ENCODE measurements around the gene CBFB.

CBFB gene

GRCh38 chr16:67137605-67138004, 108.7 kb downstream of the CBFB start:
- DNase-seq (ENCODE audit: low spot score) = no peak

GRCh38 chr16:67141391-67141790, 112.4 kb downstream of the CBFB start:
- DNase-seq (ENCODE audit: low spot score) = no peak

DNA sequence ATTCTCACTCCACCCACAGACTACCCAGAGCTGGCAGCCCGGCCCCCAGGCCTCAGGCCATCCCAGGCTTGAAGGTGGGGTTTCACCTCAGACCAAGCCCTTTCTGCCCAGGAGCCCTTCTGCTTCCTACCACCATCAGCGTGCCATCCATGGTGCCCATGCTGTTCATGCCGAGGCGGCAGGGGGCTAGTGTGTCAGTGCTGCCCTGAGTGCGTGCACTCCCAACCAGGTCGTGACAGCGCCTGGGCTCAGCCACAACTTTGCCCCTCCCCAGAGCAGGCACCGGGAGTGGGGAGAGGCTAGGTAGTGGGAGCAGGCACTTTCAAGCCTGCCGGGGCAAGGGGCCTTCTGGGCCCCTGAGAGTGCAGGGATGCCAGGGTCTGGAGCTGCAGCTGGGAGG, 113.4 kb downstream of the CBFB start:
- DNase-seq (ENCODE audit: low spot score) = no peak

- no peak for DNase-seq (ENCODE audit: low spot score)
Measured at GRCh38 chr16:67144943-67145342, 116.0 kb downstream of the CBFB start.

DNA sequence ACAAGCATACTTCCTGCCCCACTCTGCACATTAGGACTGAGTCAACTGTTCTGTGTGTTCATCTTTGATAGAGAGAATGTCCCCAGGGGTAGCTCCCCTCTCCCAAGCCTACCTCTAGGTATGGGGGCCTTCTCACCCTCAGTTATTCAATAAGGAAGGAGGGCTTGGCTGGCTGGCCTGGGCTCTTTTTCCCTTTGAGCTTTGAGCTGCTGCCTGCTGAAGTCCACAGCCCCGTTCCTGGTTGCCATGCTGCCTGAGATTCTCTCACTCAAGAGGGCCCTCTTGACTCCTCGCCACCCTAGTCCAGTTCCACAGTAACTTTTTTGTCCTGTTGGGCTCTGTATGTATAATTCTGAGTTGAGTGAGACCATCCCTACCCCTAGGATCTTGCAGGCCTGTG, 116.8 kb downstream of the CBFB start:
- DNase-seq (ENCODE audit: low spot score) = no peak

DNA sequence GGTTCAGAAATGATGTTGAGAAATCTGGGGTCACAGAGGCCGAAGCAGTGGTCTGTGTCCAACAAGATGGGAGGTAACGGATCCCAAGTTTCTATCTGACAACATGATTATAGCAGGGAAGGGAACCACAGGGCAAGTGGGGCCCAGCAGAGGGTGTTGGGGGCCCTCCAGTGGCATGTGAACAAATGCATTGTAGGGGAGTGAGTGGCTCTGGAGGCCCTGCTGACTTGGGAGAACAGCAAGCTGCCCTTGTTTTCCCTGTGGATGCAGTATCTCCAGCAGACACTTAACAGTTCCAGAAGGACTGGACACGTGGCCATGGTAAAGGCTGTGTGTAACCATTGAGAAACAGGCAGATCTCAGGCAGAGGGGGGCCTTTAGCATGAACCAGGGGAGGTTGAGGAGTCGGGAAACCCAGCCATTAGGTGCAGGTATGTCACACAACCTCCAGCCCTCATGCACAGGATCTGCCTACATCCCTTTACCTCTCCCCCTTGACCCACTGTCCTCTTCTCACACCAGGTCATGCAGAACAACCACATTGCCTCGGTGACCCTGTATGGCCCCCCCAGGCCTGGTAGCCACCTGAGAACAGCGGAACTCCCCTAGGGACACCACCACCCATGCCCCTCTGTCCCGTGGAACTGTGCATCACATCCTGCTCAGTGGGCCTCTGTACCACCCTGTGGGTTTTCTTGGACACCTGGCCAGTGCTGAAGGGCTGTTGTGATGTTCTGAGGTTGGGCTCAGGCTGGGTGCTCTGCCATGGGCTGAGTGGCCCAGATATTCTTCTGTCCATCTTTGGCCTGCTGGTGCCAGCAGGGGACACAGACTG, 117.8 kb downstream of the CBFB start:
- DNase-seq (ENCODE audit: low spot score) = no peak

- no peak for DNase-seq (ENCODE audit: low spot score)
Measured at GRCh38 chr16:67147437-67148140, 118.6 kb downstream of the CBFB start.

GRCh38 chr16:67148221-67148620, 119.3 kb downstream of the CBFB start:
- no peak for DNase-seq (ENCODE audit: low spot score)

DNA sequence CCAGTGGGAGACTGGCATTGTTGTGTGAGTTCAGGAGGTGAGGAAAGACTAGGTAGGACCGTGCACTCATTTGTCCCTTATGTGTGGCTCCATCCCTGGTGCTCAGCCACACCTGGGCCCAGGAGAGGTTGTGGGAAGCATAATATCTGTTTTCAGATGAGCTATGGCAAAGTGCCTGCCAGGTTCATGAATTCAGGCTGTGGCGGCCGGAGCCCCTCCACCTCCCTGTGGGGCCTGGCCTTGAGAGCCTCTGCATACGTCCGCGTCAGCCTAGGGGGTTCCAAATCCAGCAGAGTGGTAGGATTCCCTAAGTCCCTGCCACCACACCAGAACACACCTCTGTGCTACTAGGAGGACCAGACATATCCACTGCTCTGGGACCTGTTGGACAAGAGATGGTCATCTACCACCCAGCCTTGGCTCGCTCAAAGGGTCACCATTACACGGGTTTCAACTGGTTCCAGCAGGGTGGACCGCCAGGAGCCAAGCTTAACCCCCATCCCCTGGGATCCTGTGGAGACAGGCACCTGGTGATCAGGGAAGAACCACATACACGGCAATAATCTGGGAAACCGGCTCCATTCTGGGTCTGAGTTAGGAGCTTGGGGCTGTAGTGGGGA, 119.8 kb downstream of the CBFB start:
- DNase-seq (ENCODE audit: low spot score) = no peak

DNA sequence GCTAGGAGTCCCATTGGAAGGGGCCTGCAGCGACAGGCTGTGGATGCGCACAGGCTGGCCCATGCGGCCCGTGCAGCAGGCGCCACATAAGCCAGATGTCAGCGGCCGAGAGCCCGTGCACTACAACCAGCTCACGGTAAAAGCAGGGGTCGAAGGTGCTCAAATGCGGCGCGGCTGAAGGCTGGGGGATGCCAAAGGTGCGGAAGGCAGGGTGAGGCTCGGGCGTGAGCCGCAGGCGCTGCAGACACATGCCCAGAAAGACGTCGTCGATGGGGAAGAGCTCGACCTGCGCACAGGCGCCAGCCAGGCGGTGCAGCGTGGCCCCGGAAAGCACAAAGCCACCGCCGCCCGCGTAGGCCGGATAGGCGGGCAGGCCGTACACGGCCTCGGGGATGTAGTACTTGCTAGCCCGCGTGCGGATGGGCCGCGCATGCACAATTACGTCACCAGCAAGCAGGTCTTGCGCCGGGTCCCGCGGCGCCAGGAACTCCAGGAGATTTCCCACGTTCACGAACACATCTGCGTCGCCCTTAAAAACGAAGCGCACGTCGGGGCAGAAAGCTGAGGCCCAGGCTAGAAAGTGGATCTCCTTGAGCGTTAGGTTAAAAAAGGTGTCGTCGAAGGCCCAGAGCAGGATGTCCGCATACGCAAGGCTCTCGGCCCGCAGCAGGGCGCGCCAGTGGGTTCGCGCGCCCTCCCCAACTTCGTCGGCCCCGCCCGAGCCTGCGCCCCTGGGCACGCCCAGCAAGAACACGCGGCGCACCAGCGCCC, 120.5 kb downstream of the CBFB start:
- no peak for DNase-seq (ENCODE audit: low spot score)

- DNase-seq (ENCODE audit: low spot score) = no peak
Measured at GRCh38 chr16:67150047-67150832, 121.3 kb downstream of the CBFB start.
